Keratinocyte (primary cell): ENCODE data around the gene FES.

Source experiments
- EZH2 ChIP-seq: IDR thresholded peaks from one replicate; pipeline ENCODE4 v1.6.1; 2012; ENCODE audit warnings: inconsistent platforms, mild to moderate bottlenecking, low read length, moderate library complexity
- TF ChIP-seq, protein P1 (sequence below), 3 experiments: IDR thresholded peaks in 1 of 3; conservative IDR thresholded peaks in 1 of 3; optimal IDR thresholded peaks in 1 of 3; 2 replicates in 2 of 3; 3 replicates in 1 of 3; pipeline versions ENCODE3 to v1.5.1; 2011; ENCODE audit warnings: low read length in 3 of 3, mild to moderate bottlenecking in 3 of 3, moderate library complexity in 2 of 3, control low read depth in 1 of 3, inconsistent platforms in 1 of 3; ENCODE audit not compliant: insufficient read depth in 2 of 3; ENCODE audit errors: extremely low read depth in 1 of 3

DNA sequence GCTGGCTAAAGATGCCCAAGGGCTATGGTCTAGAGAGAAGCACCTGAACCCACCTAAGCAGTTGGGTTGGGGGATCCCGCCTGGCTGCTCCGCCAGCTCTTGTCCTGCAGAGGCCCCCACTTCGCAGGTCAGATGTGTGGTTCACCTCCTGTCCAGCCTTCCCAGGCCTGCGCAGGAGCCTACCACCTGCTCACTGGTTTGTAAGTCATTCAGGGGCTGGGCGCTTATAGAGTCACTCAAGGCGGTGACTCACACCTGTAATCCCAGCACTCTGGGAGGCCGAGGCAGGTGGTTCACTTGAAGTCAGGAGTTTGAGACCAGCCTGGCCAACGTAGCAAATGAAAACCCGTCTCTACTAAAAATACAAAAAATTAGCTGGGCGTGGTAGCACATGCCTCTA is 19.8 kb upstream of the FES start:
- TF ChIP-seq, protein P1, sequence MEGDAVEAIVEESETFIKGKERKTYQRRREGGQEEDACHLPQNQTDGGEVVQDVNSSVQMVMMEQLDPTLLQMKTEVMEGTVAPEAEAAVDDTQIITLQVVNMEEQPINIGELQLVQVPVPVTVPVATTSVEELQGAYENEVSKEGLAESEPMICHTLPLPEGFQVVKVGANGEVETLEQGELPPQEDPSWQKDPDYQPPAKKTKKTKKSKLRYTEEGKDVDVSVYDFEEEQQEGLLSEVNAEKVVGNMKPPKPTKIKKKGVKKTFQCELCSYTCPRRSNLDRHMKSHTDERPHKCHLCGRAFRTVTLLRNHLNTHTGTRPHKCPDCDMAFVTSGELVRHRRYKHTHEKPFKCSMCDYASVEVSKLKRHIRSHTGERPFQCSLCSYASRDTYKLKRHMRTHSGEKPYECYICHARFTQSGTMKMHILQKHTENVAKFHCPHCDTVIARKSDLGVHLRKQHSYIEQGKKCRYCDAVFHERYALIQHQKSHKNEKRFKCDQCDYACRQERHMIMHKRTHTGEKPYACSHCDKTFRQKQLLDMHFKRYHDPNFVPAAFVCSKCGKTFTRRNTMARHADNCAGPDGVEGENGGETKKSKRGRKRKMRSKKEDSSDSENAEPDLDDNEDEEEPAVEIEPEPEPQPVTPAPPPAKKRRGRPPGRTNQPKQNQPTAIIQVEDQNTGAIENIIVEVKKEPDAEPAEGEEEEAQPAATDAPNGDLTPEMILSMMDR (optimal IDR thresholded peaks at IDR 0.05 in 1 of 3, IDR thresholded peaks at IDR 0.05 in 1 of 3, conservative IDR thresholded peaks at IDR 0.05 in 1 of 3; ENCODE audit: extremely low read depth in 1 of 3, insufficient read depth in 2 of 3, low read length in 3 of 3), result no peak
- TF ChIP-seq EZH2, result no peak
